HepG2 (cell line): ENCODE data around the gene CBX2. TPM values are rescaled to one million over a fixed set of nuclear protein-coding genes. Genes with fewer than 3 reads are reported as not detected.

Experiments used
- BORCS8-MEF2B ChIP-seq: sonication (generic); formaldehyde crosslinking; IDR thresholded peaks from 2 replicates; pipeline ENCODE4 v1.8.0; 2022; ENCODE audit warnings: mild to moderate bottlenecking, missing genetic modification reagents
- CBX2 ChIP-seq, 2 experiments: fragments of 200-600 bp in 1 of 2; sonication (generic); formaldehyde crosslinking in 1 of 2; IDR thresholded peaks; 2 replicates each; pipeline versions ENCODE4 v1.7.0 to v1.8.1; 2018 to 2022; ENCODE audit warnings: low read depth in 2 of 2, low read length in 1 of 2, mild to moderate bottlenecking in 1 of 2, missing genetic modification reagents in 1 of 2
- FIP1L1 ChIP-seq: fragments of 200-400 bp; formaldehyde crosslinking; IDR thresholded peaks from 2 replicates; pipeline ENCODE4 v1.6.1; 2018; ENCODE audit warnings: low read depth, mild to moderate bottlenecking, low read length, moderate library complexity, borderline replicate concordance; ENCODE audit not compliant: insufficient read depth
- FOXK2 ChIP-seq: fragments of 450-650 bp; IDR thresholded peaks from 2 replicates; pipeline ENCODE4 v1.6.1; 2016
- GABPA ChIP-seq, 2 experiments: IDR thresholded peaks; 2 replicates each; pipeline ENCODE4 v1.6.1; 2011 to 2016; ENCODE audit warnings: low read depth in 2 of 2, low read length in 1 of 2, missing biosample characterization in 1 of 2, missing genetic modification characterization in 1 of 2
- GPN1 ChIP-seq: sonication (generic); formaldehyde crosslinking; IDR thresholded peaks from 2 replicates; pipeline ENCODE4 v1.5.1; 2020; ENCODE audit warnings: missing genetic modification reagents, borderline replicate concordance
- SNRNP70 ChIP-seq: fragments of 200-400 bp; formaldehyde crosslinking; IDR thresholded peaks from 2 replicates; pipeline ENCODE4 v1.6.1; 2017; ENCODE audit warnings: mild to moderate bottlenecking, low read depth, low read length, moderate library complexity
- TGIF2 ChIP-seq: IDR thresholded peaks from 2 replicates; pipeline ENCODE4 v1.6.1; 2016; ENCODE audit warnings: control low read depth, missing compliant biosample characterization
- ZC3H4 ChIP-seq: sonication (generic); formaldehyde crosslinking; IDR thresholded peaks from 2 replicates; pipeline ENCODE4 v1.4.0; 2020; ENCODE audit warnings: missing genetic modification reagents, borderline replicate concordance
- ZNF296 ChIP-seq: sonication (generic); formaldehyde crosslinking; conservative IDR thresholded peaks from 2 replicates; pipeline ENCODE4 v1.5.0; 2020; ENCODE audit warnings: mild to moderate bottlenecking, missing genetic modification reagents
- ZNF326 ChIP-seq: sonication (generic); formaldehyde crosslinking; IDR thresholded peaks from 2 replicates; pipeline ENCODE4 v1.4.0; 2020; ENCODE audit warnings: missing genetic modification reagents, borderline replicate concordance
- ZNF558 ChIP-seq: sonication (generic); formaldehyde crosslinking; IDR thresholded peaks from 2 replicates; pipeline ENCODE4 v1.9.0; 2022; ENCODE audit warnings: mild to moderate bottlenecking, missing genetic modification reagents, borderline replicate concordance
- ZNF570 ChIP-seq: sonication (generic); formaldehyde crosslinking; IDR thresholded peaks from 2 replicates; pipeline ENCODE4 v1.4.0; 2020; ENCODE audit warnings: mild to moderate bottlenecking, missing genetic modification reagents, borderline replicate concordance
- ZSCAN12 ChIP-seq: sonication (generic); formaldehyde crosslinking; IDR thresholded peaks from 2 replicates; pipeline ENCODE4 v1.9.0; 2021; ENCODE audit warnings: mild to moderate bottlenecking, missing genetic modification reagents
- ZSCAN29 ChIP-seq: sonication (generic); formaldehyde crosslinking; conservative IDR thresholded peaks from 2 replicates; pipeline ENCODE4 v1.4.0; 2020; ENCODE audit warnings: mild to moderate bottlenecking, missing genetic modification reagents
- polyA plus RNA-seq, 8 experiments: library from polyadenylated mRNA; depleted of rRNA in 3 of 8; stranded (reverse) in 7 of 8; unstranded in 1 of 8; fragments of >200 nt; fragmentation: Illumina TruSeq in 4 of 8; extraction: Trizol in 4 of 8; gene quantifications; 2 replicates each; pipeline versions ENCODE4 v1.2.1 to v1.2.3, GENCODE V29; 2011 to 2016; ENCODE audit warnings: low read depth in 4 of 8, missing spikeins in 1 of 8, mixed read lengths in 1 of 8; ENCODE audit not compliant: insufficient read depth in 1 of 8
- total RNA-seq, 5 experiments: library from RNA; depleted of rRNA; stranded (reverse); fragments of >200 nt; fragmentation: Illumina TruSeq; extraction: Trizol; gene quantifications; 2 replicates each; pipeline ENCODE4 v1.2.3, GENCODE V29; 2016; ENCODE audit warnings: low read depth in 1 of 5
- TF ChIP-seq, protein P1 (sequence below): sonication (generic); formaldehyde crosslinking; IDR thresholded peaks from 2 replicates; pipeline ENCODE4 v1.5.1; 2020; ENCODE audit warnings: mild to moderate bottlenecking, missing genetic modification reagents, borderline replicate concordance
- TF ChIP-seq, protein P2 (sequence below): sonication (generic); formaldehyde crosslinking; IDR thresholded peaks from 2 replicates; pipeline ENCODE4 v1.5.0; 2020; ENCODE audit warnings: mild to moderate bottlenecking, missing genetic modification reagents, moderate library complexity
- TF ChIP-seq, protein P3 (sequence below): IDR thresholded peaks from 2 replicates; pipeline ENCODE4 v1.6.1; 2016; ENCODE audit warnings: low read depth, control low read depth
- TF ChIP-seq, protein P4 (sequence below): sonication (generic); formaldehyde crosslinking; IDR thresholded peaks from 2 replicates; pipeline ENCODE4 v1.8.1; 2023; ENCODE audit warnings: mild to moderate bottlenecking, missing genetic modification reagents
- TF ChIP-seq, protein P5 (sequence below): sonication (generic); formaldehyde crosslinking; IDR thresholded peaks from 2 replicates; pipeline ENCODE4 v1.5.1; 2020; ENCODE audit warnings: missing genetic modification reagents, mild to moderate bottlenecking, borderline replicate concordance

CBX2 gene
- total and polyA plus RNA-seq, 2 of the 13 experiments (the other 11 are each of a cell fraction or from before 2014, with no cell fraction given), result 14.5 to 31.1 TPM

DNA sequence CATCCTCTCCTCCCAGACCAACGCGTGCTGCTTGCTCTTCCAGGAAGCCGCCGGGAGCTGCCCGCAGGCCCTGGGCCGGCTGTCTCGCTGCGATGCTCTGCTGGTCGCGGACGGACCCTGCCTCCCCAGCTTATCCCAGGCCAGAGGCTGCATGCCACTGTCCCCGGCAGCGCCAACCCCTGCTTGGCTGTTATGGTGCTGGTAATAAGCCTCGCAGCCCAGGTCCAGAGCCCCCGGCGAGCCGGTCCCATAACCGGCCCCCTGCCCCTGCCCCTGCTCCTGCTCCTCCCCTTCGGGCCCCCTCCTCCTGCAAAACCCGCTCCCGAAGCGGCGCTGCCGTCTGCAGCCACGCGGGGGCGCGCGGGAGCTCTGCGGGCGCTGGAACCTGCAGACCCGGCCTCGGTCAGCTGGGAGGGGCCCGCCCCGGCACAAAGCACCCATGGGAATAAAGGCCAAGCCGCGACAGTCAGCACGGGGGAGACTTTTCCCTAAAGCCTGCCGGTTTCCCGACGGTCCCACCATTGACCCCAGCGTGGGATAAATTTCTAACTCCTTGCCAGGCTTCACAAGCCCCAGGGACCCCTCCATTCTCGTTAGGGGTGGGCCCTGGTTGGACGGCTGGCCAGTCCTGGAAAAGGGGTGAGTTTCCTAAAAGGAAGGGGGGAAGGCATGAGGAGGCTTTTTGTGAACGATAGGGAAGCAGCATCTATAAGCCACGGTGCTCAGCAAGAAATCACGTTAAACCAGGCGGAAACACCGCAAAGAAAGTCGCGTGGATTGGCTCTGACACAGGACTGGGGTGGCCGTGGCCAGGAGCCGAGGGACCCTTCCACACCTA is 36.0 kb upstream of the CBX2 start (continued):
- TF ChIP-seq ZC3H4 (CRISPR knock-in tag) (0 out of 2 replicates have a peak, but pooled peaks have one; percentile 0), ZNF570 (CRISPR knock-in tag) (no peak), ZNF558 (CRISPR knock-in tag) (no peak), TGIF2 (CRISPR knock-in tag) (peak; percentile 38; the same call in 1 of the 2 replicates), FIP1L1 (no peak), SNRNP70 (no peak), FOXK2 (no peak), BORCS8-MEF2B (CRISPR knock-in tag) (peak; percentile 89; the same call in 1 of the 2 replicates), ZNF326 (CRISPR knock-in tag) (peak; percentile 22; the same call in 1 of the 2 replicates), CBX2 (IDR thresholded peaks at IDR 0.05; ENCODE audit: low read depth, low read length) (no peak), CBX2 (CRISPR knock-in tag; IDR thresholded peaks at IDR 0.05; ENCODE audit: low read depth) (no peak), ZSCAN12 (CRISPR knock-in tag) (peak; percentile 94), GABPA (IDR thresholded peaks at IDR 0.05; ENCODE audit: low read depth, low read length) (no peak), GABPA (CRISPR knock-in tag; IDR thresholded peaks at IDR 0.05; ENCODE audit: low read depth) (no peak), ZSCAN29 (CRISPR knock-in tag) (no peak; the same call in 1 of the 2 replicates), ZNF296 (no peak), GPN1 (CRISPR knock-in tag) (no peak)
- TF ChIP-seq, protein P1, sequence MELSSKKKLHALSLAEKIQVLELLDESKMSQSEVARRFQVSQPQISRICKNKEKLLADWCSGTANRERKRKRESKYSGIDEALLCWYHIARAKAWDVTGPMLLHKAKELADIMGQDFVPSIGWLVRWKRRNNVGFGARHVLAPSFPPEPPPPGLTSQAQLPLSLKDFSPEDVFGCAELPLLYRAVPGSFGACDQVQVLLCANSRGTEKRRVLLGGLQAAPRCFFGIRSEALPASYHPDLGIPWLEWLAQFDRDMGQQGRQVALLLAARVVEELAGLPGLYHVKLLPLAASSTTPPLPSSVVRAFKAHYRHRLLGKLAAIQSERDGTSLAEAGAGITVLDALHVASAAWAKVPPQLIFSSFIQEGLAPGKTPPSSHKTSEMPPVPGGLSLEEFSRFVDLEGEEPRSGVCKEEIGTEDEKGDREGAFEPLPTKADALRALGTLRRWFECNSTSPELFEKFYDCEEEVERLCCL (CRISPR knock-in tag), result no peak
- TF ChIP-seq, protein P2, sequence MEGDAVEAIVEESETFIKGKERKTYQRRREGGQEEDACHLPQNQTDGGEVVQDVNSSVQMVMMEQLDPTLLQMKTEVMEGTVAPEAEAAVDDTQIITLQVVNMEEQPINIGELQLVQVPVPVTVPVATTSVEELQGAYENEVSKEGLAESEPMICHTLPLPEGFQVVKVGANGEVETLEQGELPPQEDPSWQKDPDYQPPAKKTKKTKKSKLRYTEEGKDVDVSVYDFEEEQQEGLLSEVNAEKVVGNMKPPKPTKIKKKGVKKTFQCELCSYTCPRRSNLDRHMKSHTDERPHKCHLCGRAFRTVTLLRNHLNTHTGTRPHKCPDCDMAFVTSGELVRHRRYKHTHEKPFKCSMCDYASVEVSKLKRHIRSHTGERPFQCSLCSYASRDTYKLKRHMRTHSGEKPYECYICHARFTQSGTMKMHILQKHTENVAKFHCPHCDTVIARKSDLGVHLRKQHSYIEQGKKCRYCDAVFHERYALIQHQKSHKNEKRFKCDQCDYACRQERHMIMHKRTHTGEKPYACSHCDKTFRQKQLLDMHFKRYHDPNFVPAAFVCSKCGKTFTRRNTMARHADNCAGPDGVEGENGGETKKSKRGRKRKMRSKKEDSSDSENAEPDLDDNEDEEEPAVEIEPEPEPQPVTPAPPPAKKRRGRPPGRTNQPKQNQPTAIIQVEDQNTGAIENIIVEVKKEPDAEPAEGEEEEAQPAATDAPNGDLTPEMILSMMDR (CRISPR knock-in tag), result peak; percentile 98
- TF ChIP-seq, protein P3, sequence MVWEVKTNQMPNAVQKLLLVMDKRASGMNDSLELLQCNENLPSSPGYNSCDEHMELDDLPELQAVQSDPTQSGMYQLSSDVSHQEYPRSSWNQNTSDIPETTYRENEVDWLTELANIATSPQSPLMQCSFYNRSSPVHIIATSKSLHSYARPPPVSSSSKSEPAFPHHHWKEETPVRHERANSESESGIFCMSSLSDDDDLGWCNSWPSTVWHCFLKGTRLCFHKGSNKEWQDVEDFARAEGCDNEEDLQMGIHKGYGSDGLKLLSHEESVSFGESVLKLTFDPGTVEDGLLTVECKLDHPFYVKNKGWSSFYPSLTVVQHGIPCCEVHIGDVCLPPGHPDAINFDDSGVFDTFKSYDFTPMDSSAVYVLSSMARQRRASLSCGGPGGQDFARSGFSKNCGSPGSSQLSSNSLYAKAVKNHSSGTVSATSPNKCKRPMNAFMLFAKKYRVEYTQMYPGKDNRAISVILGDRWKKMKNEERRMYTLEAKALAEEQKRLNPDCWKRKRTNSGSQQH (CRISPR knock-in tag), result peak; percentile 52; the same call in 1 of the 2 replicates
- TF ChIP-seq, protein P4, sequence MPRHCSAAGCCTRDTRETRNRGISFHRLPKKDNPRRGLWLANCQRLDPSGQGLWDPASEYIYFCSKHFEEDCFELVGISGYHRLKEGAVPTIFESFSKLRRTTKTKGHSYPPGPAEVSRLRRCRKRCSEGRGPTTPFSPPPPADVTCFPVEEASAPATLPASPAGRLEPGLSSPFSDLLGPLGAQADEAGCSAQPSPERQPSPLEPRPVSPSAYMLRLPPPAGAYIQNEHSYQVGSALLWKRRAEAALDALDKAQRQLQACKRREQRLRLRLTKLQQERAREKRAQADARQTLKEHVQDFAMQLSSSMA, result 0 out of 2 replicates have a peak, but pooled peaks have one; percentile 60
- TF ChIP-seq, protein P5, sequence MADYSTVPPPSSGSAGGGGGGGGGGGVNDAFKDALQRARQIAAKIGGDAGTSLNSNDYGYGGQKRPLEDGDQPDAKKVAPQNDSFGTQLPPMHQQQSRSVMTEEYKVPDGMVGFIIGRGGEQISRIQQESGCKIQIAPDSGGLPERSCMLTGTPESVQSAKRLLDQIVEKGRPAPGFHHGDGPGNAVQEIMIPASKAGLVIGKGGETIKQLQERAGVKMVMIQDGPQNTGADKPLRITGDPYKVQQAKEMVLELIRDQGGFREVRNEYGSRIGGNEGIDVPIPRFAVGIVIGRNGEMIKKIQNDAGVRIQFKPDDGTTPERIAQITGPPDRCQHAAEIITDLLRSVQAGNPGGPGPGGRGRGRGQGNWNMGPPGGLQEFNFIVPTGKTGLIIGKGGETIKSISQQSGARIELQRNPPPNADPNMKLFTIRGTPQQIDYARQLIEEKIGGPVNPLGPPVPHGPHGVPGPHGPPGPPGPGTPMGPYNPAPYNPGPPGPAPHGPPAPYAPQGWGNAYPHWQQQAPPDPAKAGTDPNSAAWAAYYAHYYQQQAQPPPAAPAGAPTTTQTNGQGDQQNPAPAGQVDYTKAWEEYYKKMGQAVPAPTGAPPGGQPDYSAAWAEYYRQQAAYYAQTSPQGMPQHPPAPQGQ (CRISPR knock-in tag), result peak; percentile 78; the same call in 1 of the 2 replicates
